ENCODE data around the gene TNNI3.
A peak's percentile ranks its signal among the peaks of the same experiment; 100 is the strongest.
"Not testable (repeated sequence)": the region's sequence is repeated elsewhere in the genome, so short reads cannot be mapped to it uniquely, and the experiment has no call there.

TNNI3 gene

GRCh38 chr19:55172741-55173140 lies 15.2 kb upstream of the TNNI3 start:
- DNase-seq = no peak

- not testable (repeated sequence) for DNase-seq
Measured at GRCh38 chr19:55172318-55172717, 14.8 kb upstream of the TNNI3 start.

GRCh38 chr19:55171440-55171839 lies 13.9 kb upstream of the TNNI3 start:
- DNase-seq = no peak

GRCh38 chr19:55169136-55169535 lies 11.6 kb upstream of the TNNI3 start:
- no peak for DNase-seq

GRCh38 chr19:55166530-55167268 lies 9.2 kb upstream of the TNNI3 start, which contains the start of gene DNAAF3:
DNAAF3 (minus strand) TSS chr19:55166613; CDS start chr19:55166413, 200 bp downstream.
- DNase-seq = peak; percentile 33

DNA sequence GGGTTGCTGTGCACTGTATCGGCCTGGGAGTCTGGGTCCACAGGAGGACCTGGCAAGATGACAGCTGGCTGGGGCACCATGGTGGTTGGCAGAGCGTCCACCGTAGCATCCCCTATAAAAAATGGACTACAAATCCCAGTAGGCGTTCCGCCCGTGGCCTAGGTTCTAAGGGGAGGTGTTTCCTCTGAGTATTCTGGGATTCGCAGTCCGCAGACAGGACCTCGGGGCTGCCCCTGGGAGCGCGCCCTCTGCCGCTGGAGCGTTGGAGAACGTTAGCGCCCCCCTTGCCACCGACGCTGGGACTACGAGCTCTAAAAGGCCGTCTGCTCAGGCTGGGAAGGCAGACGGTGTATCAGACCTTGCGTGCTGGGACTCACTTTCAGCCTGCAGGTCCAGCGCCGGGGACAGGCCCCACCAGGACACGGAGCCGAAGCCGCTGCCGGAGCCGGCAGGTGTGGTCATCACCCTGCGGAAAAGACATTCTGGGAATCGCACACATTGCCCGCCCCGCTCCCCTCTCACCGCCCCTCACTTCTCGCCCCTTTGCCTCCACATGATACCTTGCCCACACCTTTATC lies 8.5 kb upstream of the TNNI3 start:
- DNase-seq = peak; percentile 32

- no peak for DNase-seq
Measured at GRCh38 chr19:55161571-55162322, 4.2 kb upstream of the TNNI3 start.

DNA sequence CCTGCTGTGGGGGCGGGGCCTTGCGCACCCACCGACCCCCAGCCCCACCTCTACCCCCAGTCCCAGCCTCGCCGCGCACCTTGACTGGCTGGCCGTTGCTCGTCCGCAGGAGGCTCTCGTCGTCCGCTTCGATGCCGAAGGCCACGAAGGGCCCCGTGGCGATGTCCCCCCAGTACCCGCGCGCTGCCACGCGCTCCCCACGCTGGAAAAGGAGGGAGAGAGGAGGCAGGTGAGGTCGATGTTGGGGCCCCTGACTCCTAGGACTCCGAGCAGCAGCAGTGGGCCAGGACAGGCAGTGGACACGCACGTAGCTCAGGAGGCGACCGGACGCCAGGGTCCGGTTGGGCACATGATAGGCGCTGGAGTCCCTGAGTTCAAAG lies 3.4 kb upstream of the TNNI3 start:
- DNase-seq = no peak

DNA sequence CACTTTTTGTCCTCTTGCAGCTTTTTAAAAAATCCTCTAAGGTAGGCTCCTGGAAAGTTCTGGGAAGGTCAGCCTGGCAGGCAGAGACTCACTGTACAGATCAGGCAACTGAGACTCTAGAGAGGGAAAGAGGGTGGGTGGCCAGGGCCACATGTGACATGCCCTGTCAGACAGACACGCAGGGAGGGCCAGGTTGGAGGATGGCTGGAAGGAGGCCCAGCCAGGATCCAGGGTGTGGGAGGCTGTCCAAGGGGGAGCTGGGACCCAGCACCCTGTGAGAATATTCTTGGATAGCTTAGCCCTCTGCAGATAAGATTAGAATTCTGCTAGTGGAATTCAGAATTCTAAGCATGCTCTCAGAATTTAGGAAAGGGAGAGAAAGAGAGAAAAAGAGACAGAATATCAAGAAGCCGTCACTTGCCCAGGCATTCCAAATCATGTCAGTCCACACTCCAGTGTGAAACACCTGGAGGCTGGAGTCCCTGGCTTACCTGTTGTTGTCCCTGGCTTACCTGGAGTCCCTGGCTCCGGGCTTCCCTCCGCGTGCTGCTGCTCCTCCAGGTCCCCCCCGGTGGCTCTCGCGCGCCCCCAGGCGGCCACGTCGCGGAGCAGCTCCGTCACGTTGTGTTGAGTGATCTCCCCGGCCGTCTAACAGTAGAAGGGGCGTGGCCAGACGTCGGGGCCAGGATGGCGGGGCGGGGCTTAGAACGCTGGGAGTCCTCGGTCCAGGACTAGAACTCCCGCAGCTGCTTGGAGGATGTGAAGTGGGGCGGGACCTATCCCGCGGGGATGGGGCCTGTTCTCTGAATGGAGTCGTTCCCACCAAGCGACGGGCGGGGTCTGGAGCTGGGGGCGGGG lies 2.8 kb upstream of the TNNI3 start:
- peak; percentile 81 for DNase-seq

DNA sequence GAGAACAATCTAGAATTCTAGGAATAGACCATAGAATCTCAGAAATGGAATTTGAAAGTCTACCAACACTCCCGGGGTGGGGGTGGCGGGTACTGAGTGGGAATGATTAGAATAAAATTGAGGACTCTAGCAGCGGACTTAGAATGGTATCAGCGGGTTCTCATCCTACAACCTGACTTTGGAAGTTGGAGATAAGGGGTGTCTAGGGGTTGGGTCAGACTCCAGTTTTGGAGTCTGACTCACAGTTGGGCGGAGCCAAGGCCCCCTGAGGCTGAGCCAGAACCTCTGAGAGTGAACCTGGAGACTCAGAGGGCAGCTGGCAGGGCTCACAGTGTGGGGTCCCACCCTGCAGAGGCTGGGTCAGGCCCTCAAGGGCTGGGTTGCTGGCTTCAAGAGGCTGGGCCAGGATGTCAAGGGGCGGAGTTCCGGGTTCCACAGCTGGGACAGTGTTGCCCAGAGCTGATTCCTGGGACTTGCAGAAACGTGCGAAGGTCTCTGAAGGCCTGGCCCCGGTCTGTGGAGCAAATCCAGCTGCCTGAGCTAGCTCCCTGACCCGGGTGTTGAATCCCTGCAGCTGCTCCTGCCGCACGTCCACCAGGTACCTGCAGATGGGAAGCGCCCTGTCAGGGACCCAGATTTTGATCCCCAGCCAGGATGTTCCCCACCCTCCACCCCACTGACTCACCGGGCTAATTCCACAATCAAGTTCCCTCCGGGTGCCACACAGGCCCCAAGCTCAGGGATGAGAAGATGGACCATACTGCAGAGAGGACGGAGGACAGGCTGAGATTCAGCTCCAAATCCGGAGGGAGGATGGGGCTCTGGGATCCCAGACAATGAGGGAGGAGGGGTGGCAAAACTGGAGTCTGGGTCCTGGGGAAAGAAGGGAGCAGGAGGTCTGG lies 1.6 kb upstream of the TNNI3 start:
- DNase-seq = no peak

DNA sequence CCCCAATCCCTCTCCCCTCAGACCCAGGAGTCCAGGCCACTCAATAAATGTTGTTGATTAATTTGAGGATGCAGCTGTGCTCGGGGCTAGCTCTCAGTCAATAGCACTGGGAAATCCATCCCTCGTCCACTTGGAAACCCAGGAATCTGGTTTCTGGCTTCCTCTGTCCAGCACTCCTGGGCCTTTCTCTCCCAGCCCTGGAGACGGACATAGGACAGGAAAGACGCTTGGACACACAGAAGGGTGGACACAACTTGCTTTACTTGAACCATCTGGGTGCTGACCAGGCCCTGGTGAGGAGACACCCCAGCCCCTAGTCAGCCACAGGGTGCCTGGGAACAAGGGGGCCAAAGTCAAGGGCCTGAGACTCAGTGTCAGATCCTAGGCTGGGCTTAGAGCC lies 891 bp upstream of the TNNI3 start:
- DNase-seq = no peak

- peak; percentile 40 for DNase-seq
Measured at GRCh38 chr19:55156202-55157063, 1.1 kb downstream of the TNNI3 start.

- DNase-seq = not testable (repeated sequence)
Measured at GRCh38 chr19:55155784-55156183, 1.7 kb downstream of the TNNI3 start.

DNA sequence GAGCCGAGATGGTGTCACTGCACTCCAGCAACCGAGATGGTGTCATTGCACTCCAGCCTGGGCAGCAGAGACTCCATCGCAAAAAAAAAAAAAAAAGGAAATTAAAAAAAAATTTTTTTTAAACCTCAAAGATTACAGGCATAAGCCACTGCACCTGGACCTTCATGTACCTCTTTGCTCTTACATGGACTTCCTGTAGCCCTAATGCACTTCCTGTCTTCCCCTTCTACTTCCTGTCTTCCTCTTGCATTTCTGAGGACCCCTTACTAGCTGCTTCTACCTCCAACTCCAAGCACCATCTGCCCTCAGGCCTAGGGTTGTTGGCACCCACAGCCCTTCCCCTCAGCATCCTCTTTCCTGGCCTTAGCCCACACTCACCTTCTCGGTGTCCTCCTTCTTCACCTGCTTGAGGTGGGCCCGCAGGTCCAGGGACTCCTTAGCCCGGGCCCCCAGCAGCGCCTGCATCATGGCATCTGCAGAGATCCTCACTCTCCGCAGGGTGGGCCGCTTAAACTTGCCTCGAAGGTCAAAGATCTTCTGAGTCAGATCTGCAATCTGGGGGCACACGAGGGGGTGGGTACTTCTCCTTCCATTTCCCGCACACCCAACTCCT lies 3.8 kb downstream of the TNNI3 start:
- no peak for DNase-seq

DNA sequence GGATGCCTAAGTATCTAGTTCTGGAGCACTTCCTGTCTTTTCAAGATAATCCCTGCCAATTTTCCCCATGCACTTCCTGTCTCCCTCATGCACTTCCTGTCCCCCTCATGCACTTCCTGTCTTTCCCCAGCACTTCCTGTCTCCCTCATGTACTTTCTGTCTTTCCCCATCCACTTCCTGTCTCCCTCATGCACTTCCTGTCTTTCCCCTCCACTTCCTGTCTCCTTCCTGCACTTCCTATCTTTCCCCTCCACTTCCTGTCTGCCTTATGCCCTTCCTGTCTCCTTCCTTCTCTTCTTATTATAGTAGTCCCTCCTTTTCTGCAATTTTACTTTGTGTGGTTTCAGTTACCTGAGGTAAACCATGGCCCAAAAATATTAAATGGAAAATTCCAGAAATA lies 5.5 kb downstream of the TNNI3 start:
- no peak for DNase-seq

DNA sequence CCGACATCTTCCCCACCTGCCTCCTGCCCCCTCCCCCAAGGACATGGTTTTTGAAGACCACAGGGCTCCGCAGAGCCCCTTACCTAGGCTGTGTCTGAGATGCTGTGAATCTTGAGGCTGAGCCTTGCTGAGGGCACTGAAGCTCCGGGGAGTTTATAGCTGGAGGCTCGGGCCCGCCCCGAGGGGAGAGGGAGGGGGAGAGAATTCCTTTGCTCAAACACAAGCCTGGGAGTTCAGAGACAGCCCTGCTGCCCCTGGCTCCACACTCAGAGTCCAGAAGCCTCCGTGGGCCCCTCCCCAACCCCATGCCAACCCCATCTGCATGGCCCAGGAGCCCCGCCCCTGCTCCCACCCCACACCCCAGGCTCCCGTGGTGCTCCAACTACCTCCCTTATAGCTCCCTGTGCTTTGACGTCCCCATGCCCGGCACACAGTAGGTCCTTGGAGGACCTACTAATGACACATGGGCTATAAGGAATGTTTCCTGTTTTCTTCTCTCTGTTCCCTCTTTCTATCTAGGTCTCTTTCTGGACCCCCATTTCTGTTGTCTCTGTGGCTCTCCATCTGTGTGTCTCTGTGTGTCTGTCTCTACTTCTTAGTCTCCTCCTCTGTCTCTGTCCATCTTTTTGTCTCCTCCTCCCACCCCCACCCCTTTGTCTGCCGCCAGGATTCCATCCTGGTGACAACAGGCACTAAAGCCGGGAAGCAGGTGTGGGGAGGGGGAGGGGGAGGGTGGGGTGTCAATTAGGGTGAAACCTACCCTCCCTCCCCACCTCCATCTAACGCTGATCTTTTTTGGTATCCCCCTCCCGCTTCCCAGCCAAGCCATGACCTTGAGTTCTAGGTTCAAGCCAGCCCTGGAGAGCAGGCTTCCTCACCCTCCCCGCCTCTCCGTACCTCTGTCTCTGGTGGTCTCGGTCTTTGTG lies 8.2 kb downstream of the TNNI3 start, which contains the start of gene TNNT1:
TNNT1 (minus strand) TSS at position 129 of the 926 bp plus-strand sequence. CDS start 2,049 bp downstream, outside the sequence.
- DNase-seq = no peak

GRCh38 chr19:55147545-55148251 lies 9.8 kb downstream of the TNNI3 start:
- no peak for DNase-seq

GRCh38 chr19:55146705-55147273 lies 10.7 kb downstream of the TNNI3 start:
- DNase-seq = no peak
